Mesenteric fat pad (tissue), 1 donor: Measurements from ENCODE around the gene NR1I3. TPM values are rescaled to one million over a fixed set of nuclear protein-coding genes. Genes with fewer than 3 reads are reported as not detected.
"Not testable (repeated sequence)": the region's sequence is repeated elsewhere in the genome, so short reads cannot be mapped to it uniquely, and the experiment has no call there.

Experiments
- DNase-seq: peaks from one replicate; pipeline ENCODE4 v3.0.0-alpha.2; 2020; ENCODE audit warnings: low spot score
- total RNA-seq: library from RNA; stranded (reverse); fragmentation: NEBNext Ultra II Directional; extraction: Animal tissue kit (Norgen Biotek cat#: 25700); gene quantifications from one replicate; pipeline ENCODE4 v1.2.1, GENCODE V29; 2021
- donor health status: DM: yes; HTN: yes; CAD: no.

Gene NR1I3
- total RNA-seq, 1 donor from 2014 or later, result not detected

DNA sequence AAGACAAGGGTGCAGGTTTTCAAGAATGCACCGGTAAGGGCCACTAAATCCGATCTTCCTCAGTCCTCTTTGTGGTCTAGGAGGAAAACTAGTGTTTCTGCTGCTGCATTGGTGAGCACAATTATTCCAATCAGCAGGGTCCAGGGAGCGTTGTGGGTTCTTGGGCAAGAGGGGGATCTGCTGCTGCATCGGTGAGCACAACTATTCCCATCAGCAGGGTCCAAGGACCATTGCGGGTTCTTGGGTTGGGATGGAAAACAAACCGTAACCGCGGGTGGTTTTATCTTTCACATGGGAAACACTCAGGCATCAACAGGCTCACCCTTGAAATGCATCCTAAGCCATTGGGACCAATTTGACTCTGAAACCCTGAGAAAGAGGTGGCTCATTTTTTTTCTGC is 13.6 kb upstream of the NR1I3 start:
- peak; percentile 28 for DNase-seq

DNA sequence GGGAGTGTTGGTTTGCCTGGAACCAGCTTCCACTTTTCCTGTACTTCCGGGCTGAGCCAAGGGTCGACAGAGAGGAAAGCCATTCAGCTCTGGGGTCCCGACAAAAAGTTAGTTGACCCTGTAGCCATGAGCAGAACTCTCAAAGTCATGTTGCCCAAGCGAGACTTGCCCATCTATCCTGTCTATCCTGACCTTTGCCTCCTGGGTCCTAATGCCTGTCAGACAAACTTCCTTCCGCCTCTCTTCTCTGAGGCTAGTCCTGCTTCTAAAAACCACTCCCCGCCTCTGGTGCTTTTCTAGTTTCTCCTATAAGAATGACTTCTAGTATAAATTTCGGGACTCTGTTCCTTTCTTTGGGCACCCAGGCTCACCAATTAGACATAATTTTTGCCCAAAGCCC is 12.8 kb upstream of the NR1I3 start:
- peak; percentile 22 for DNase-seq

DNA sequence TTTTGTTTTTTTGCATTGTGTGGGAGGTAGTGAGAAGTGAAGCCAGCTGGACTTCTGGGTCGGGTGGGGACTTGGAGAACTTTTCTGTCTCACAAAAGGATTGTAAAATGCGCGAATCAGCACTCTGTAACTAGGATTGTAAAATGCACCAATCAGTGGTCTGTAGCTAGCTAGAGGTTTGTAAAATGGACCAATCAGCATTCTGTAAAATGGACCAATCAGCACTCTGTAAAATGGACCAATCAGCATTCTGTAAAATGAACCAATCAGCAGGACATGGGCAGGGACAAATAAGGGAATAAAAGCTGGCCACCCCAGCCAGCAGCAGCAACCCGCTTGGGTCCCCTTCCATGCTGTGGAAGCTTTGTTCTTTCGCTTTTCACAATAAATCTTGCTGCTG is 12.1 kb upstream of the NR1I3 start:
- DNase-seq, result not testable (repeated sequence)

DNA sequence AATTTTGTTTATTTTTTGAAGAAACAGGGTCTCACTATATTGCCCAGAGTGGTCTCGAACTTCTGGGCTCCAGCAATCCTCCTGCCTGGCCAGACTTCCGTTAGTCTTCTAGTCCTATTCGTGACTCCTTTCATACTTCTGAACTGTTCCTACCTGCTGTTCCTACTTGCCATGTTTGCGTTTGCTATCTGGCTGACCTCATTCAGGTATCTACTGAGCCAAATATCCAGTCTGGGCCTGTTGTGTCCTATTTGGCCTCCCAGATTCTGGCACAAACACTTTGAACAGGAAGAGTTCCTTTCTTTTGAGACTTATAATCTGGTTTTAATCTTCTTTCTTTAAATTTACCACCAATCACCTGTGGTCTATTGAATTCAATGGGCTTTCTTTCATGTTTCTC is 6.9 kb upstream of the NR1I3 start:
- DNase-seq, result no peak

DNA sequence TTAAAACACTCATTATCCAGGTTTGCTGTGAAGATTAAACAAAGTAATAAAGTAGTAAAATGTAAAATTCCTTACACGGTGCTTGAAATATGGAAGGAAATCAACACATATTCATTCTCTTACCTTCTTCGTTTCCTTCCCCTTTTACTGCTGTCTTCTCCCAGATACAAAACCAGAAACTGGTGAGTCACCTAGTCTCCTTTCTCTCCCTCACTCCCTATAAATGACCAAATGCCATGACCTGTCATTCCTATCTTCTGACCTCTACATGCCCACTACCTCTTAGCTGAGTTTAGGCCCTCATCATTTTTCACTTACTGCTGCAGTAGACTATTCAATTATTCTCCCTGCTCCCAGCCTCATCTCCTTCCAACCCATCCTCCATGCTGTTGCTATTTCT is 4.3 kb upstream of the NR1I3 start:
- DNase-seq, result no peak

DNA sequence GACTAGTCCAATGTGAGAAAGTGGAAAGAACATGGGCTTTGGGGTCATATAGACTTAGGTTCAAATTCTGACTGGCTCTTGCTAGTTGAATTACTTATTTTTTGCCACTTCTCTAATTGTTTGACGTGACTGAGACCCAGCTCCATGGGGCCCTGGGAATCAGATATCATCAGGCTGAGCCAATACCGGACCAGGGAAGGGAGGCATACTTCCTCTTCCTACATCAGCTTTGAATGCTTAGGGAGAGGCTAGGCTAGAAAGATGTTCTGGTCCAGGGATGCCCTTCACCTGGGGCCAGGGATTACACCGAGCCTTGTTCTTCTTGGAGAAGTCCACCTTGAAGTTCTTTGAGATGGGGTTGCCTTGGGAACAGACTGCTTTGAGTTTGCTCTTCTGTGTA is 3.7 kb upstream of the NR1I3 start:
- no peak for DNase-seq

DNA sequence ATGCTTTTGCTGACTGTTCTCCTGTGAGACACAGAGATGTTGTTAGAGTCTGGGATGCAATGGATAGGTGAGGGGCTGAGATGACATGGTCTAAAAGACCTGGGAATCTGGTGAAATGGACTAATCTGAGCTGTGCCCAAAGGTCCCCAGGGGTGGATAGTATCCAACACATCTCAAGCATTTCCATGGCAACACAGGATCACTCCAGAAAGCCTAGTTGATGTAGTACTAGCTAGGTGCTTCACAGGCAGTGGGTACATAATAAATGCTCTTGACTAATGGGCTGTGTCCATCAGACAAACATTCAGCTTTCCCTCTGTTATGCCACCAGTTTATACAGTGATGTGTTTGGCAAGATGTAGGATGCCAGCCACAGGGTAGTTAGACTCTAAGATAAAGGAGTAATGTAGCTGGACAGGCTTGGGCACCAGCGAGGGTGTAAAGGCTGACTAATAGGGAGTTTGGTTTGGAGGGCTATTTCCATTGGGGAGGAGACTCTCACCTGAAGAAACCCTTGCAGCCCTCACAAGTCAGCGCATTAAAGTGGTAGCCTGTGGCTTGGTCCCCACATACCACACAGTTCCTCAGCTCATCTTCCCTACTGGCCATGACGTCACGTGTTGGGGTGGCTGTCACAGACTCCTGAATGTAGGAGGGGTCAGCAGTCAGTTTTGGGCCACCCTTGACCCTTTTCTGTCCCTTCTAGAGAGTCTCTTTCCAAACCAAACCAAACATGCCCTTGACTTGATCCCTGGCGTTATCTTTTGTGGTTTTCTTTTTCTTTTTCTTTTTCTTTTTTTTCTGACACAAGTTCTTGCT is 1.8 kb downstream of the NR1I3 start:
- DNase-seq, result no peak

DNA sequence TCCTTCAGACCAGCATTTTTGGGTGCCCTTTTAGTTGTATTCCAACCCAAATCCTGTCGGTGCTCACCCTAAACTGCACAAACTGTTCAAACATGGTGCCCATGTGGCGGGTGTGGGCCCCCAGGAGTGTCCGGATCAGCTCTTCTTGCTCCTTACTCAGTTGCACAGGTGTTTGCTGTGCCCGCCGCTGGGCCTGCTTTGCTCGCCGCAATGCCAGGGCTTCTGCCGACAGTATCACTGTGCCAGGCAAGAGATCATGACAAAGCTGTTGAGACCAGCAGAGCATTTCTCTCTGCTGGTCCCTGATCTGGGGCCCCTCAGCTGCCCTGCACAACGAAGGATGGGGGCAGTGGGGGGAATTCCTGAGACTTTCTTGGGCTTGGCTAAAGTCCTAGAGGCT is 4.9 kb downstream of the NR1I3 start:
- no peak for DNase-seq

DNA sequence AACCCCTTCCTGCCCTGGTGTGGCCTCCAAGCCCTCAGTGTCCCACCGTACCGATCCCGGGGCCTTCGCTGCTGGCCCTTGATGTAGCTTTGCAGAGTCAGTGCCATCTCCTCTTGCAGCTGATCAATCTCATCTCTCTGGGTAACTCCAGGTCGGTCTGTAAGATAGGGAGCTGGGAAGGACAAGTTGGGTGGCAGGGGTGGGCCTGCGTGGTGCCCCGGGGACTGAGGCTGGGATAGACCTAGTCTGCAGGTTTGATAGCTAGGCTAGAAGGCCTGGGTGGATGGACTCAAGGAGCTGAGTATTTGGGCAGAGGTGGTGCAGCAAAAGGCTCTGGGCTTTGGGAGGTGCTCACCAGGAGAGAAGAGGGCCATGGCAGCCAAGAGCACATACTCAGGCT is 7.2 kb downstream of the NR1I3 start:
- DNase-seq, result no peak

DNA sequence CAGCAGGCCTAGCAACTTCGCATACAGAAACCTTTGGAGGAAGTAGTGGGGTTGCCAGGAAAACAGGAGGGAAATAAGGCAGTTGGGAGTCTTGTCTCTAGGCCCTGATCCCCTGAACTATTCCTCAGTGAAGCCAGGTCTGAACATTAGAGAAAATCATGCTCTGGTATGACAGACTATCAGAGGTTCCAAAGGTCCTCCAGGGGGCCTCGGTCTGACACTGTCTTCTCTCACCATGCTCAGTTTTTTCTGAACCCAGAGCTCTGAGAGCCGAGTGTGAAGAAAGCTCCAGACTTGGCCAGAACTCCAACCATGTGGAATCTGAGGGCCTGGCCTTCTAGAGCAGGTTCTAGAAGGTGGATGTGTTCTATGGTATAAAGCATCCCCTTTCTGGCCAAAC is 8.1 kb downstream of the NR1I3 start:
- DNase-seq, result no peak

DNA sequence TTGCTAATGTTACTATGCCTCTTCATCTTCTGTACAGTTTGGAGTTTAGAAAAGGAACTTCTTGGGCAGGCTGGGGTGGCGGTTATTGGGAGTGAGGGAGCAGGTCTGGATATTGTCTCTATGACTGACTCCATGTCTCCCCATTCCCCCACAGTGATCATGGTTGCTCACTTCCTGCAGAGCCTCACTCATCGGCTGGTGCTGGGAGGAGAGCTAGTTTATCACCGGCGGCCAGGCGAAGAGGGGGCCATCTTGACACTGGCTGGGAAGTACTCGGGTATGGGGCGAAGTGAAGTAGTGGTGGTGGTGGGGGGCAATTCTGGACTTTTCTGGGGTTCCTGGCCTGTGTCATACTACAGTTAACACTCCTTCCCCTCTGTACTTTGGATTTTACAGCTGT is 10.0 kb downstream of the NR1I3 start:
- DNase-seq, result no peak

DNA sequence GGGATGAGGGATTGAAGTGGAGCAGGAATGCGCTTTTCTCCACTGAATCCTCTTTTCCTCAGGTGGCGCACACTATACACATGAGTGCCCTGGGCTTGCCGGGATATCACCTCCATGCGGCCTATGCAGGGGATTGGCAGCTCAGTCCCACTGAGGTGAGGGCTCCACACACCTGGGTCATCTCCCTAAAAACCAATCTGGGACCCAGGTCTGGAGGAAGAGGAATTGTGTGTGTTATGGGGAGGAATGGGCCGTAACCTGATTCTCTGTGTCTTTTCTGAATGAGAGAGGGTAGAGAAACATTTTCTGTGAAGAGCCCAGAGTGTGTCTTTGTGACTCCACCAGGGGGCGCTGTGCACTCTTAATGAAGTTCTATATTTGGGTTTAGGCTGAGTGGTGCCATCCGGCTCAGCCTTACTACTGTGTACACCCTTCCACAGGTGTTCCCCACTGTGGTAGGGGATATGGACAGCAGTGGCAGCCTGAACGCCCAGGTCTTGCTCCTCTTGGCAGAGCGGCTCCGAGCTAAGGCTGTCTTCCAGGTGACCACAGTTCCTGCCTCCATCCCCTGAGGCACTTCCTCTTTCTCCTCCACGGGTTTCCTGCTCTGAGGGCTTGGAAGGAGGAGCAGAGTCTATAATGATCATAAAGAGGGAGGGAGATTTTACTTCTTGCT is 10.7 kb downstream of the NR1I3 start:
- DNase-seq, result peak; percentile 92

DNA sequence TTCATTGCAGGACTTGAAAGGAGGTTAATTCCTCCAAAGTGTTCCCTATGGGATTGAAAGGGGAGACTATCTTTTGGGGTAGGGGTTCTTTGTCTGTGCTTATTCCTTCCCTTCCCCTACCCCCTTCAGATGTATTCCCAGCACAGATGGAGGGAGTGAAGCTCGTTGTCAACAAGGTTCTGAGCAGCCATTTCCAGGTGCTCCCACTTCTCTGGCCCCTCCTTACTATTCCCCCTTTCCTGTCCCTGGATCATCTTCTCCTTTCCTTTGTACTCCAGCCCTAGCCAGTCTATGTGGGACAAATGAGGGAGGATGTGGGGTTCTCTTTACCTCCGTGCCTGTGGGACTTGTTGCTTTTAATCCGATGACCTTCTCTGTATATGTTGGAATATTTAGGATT is 11.2 kb downstream of the NR1I3 start:
- DNase-seq, result no peak

DNA sequence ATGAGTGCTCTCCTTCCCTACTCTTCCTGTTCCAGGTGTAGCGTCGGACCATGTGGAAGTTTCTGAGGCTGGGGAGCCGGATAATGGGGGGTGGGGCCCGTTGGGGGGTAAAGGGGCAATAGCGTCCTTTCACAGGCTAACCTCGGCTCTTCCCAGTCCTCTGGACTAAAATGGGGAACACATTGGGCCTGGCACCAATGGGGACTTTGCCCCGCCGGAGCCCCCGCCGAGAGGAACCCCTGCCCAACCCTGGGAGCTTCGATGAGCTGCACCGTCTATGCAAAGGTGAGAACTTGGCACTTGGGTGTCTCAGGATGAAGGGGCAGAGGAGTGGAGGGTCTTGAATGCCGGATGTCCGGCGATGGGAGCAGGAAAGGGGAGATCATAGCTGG is 11.7 kb downstream of the NR1I3 start:
- no peak for DNase-seq

DNA sequence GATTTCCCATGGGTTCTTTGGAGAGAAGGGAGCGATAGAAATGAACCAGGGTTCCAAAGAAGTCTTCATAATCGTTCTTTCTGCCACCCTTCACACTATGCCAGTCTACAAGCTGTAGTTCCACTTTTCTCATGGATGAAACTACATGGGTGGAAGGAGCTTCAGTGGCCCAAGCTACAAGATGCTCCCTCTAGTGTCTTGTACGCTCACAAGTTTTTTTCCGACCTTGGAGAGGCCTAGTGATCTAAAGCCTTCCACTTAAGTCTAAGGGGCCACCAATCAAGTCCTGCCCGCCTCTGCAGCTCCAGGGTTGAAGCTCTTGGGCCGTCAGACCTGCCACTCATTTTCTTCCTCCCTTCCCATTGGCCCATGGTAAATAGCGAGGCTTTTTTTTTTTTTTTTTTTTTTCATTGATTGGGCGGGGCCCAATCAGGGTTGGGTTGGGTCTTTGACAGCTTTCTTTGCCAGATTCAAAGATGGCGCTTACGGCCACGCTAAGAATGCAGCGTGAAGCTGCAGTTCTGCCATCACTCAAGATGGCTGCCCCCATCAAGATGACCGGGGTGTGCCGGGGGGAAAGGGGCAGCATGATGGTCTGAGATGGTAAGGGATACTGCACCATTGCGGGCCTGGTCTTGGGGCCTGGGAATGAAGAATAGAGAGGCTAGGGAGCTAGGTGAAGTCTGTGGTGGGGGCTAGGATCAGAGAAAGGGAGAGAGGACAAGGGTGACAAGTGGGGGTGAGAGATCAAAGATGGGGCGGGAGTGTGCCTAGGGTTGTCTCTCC is 12.3 kb downstream of the NR1I3 start, which contains the start of gene TOMM40L:
TOMM40L (plus strand) TSS at position 527 of the 786 bp plus-strand sequence. CDS start 430 bp downstream, outside the sequence.
- DNase-seq, result peak; percentile 92

DNA sequence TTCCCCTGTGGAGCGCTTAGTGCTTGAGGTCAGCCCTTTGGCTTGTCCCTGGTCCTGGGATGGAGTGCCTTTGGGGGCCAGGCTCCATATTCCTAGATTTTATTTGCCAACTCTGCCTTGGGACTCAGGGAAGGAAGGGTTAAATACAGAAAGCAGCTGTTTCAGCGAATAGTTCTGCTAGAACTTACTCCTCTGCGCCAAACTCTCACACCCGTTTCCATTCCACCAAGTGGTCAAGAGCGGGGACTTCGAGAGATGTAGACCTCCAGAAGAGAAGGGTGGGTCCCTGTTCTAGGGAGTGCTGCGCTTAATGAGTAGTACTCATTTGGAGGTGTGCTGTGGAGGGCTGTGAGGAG is 12.8 kb downstream of the NR1I3 start:
- DNase-seq, result no peak

DNA sequence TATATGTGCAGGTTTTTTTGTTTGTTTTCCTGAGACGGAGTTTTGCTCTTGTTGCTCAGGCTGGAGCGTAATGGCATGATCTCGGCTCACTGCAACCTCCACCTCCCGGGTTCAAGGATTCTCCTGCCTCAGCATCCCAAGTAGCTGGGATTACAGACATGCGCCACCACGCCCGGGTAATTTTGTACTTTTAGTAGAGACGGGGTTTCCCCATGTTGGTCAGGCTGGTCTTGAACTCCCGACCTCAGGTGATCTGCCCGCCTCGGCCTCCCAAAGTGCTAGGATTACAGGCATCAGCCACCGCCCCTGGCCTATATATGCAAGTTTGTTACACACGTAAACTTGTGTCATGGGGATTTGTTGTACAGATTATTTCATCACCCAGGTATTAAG is 13.3 kb downstream of the NR1I3 start:
- DNase-seq, result not testable (repeated sequence)

DNA sequence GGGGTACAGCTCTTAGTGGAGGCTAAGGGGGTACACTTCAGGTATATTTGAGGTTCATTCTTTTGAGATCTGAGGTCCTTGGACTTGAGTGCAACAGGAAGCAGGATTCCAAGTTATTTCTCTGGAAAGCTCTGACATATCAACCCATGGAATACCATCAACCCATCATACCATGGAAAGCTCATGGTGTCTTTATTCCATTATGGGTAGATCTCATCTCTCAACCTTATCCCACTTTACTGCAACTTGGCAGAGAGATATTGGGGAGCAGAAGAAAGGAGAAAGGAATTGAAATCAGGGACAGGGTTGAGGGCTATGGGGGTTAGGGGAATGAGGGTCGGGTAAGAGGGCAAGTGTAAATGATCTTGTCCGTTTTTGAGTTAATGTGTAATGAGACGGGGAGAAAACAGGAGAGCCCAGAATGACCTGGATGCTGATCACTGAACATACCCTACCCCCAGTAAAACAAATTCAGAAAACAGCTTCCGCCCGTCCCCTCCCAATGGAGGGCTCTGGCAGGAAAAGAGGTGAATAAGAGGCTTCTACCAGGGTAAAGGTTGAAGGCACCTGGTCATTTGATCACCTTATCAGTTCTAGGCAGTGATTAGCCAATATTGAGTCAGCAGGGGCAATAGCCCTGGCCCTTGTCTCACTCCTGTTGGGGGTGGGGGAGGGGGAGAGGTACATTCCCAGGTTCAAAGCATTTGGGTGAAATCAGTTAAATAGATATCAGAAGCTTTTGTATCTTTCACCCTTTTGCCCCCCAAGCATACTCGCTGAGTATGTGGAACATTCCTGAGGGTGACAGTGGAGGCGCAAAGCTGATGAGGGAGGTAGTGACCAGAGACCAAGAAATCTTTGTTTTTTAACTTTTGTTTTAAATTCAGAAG is 14.0 kb downstream of the NR1I3 start:
- no peak for DNase-seq

DNA sequence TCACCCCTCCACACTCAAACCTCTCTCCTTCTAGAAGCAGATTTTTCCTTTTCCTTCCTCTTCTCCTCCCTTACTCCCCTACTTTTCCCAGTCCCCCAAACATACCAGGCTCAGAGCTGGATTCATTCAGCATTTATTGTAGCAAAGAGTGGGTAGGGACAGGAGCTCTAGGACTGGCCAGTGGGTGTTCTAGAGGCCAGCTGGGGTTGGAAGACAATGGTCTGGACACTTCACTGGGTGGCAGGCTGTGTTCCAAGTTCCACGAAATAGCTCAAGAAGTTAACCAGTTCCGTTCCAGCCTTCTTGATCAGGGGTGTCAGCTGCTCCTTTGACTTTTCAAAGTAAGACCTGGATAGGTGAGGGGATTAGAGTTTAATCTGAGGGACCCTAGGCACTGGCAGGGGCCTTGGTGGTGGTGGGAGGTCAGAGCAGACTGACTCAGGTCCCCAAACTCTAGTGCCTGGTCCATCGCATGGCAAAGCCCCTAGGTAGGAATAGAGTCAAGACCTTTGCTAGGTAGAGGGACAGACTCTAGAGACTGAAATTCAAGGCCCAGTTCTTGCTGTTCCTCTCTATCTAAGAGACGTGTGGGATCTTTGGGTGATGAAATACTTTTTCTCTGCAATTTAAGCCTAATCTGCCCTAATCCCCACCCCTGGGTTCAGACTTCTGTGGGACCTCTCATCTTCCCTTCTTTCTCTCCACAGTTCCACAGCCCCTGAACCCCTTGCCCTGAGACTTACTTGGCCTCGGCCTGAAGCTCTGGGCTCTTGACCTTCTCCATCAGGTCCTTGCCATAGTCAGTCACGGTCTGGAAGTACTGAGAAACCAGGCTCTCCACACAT is 15.6 kb downstream of the NR1I3 start:
- DNase-seq, result no peak

DNA sequence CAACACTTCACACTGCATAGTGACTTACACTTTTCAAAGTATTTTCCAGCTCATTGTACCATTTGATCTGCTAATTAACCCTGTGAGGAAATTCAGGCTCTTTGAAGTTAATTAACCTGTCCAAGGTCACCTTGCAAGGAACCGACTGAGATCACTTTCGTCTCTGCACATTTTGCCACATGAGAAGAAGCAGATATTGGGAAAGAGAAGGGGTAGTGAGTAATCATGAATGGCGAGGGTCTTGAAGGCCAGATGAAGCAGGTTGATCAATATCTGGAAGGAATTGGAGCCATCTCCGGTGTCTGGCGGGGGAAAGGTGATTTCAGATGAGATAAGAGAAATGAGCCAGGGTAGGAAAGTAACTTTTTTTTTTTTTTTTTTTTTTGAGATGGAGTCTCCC is 18.0 kb downstream of the NR1I3 start:
- DNase-seq, result no peak
